HepG2 (cell line): ENCODE data around the gene ZNF396. TPM values are rescaled to one million over a fixed set of nuclear protein-coding genes. Genes with fewer than 3 reads are reported as not detected.

Experiments
- EED ChIP-seq: sonication (generic); formaldehyde crosslinking; IDR thresholded peaks from 2 replicates; pipeline ENCODE4 v1.5.0; 2020; ENCODE audit warnings: mild to moderate bottlenecking, missing genetic modification reagents
- FOSL2 ChIP-seq: sonication (generic); formaldehyde crosslinking; IDR thresholded peaks from 2 replicates; pipeline ENCODE4 v1.4.0; 2020; ENCODE audit warnings: missing genetic modification reagents
- FOXJ3 ChIP-seq: sonication (generic); formaldehyde crosslinking; IDR thresholded peaks from 2 replicates; pipeline ENCODE4 v1.4.0; 2020; ENCODE audit warnings: missing genetic modification reagents, mild to moderate bottlenecking, borderline replicate concordance
- FOXK2 ChIP-seq: fragments of 450-650 bp; IDR thresholded peaks from 2 replicates; pipeline ENCODE4 v1.6.1; 2016
- HDAC2 ChIP-seq: sonication (generic); formaldehyde crosslinking; IDR thresholded peaks from 2 replicates; pipeline ENCODE4 v1.4.0; 2020; ENCODE audit warnings: missing genetic modification reagents
- HDAC6 ChIP-seq: fragments of 200-600 bp; sonication (generic); IDR thresholded peaks from 2 replicates; pipeline ENCODE4 v1.7.0; 2017; ENCODE audit warnings: mild to moderate bottlenecking, antibody characterized with exemption, low read length, low read depth
- KAT8 ChIP-seq: IDR thresholded peaks from 2 replicates; pipeline ENCODE4 v1.6.1; 2016; ENCODE audit warnings: missing genetic modification reagents, missing compliant biosample characterization
- KDM2A ChIP-seq: sonication (generic); formaldehyde crosslinking; IDR thresholded peaks from 2 replicates; pipeline ENCODE4 v1.4.0; 2020; ENCODE audit warnings: low read depth, missing genetic modification reagents, borderline replicate concordance
- KLF15 ChIP-seq: sonication (generic); formaldehyde crosslinking; IDR thresholded peaks from 2 replicates; pipeline ENCODE4 v1.8.1; 2023; ENCODE audit warnings: borderline replicate concordance, mild to moderate bottlenecking, inconsistent platforms, missing genetic modification reagents, mixed read lengths
- MTF2 ChIP-seq: sonication (generic); formaldehyde crosslinking; IDR thresholded peaks from 2 replicates; pipeline ENCODE4 v1.5.0; 2020; ENCODE audit warnings: missing genetic modification reagents, borderline replicate concordance
- NFYC ChIP-seq: IDR thresholded peaks from 2 replicates; pipeline ENCODE4 v1.6.1; 2016; ENCODE audit warnings: missing genetic modification reagents, missing compliant biosample characterization
- PPARG ChIP-seq: conservative IDR thresholded peaks from 2 replicates; pipeline ENCODE4 v1.6.1; 2016; ENCODE audit warnings: missing biosample characterization, missing genetic modification reagents
- REPIN1 ChIP-seq: sonication (generic); formaldehyde crosslinking; IDR thresholded peaks from 2 replicates; pipeline ENCODE4 v1.8.0; 2022; ENCODE audit warnings: missing genetic modification reagents, low read depth, mild to moderate bottlenecking, borderline replicate concordance
- SAP130 ChIP-seq: IDR thresholded peaks from 2 replicates; pipeline ENCODE4 v1.6.1; 2016; ENCODE audit warnings: low read depth
- ZNF207 ChIP-seq: fragments of 450-650 bp; IDR thresholded peaks from 2 replicates; pipeline ENCODE4 v1.6.1; 2016; ENCODE audit warnings: antibody characterized with exemption, borderline replicate concordance
- polyA plus RNA-seq, 8 experiments: library from polyadenylated mRNA; depleted of rRNA in 3 of 8; stranded (reverse) in 7 of 8; unstranded in 1 of 8; fragments of >200 nt; fragmentation: Illumina TruSeq in 4 of 8; extraction: Trizol in 4 of 8; gene quantifications; 2 replicates each; pipeline versions ENCODE4 v1.2.1 to v1.2.3, GENCODE V29; 2011 to 2016; ENCODE audit warnings: low read depth in 4 of 8, missing spikeins in 1 of 8, mixed read lengths in 1 of 8; ENCODE audit not compliant: insufficient read depth in 1 of 8
- total RNA-seq, 5 experiments: library from RNA; depleted of rRNA; stranded (reverse); fragments of >200 nt; fragmentation: Illumina TruSeq; extraction: Trizol; gene quantifications; 2 replicates each; pipeline ENCODE4 v1.2.3, GENCODE V29; 2016; ENCODE audit warnings: low read depth in 1 of 5
- TF ChIP-seq, protein P1 (sequence below): sonication (generic); formaldehyde crosslinking; IDR thresholded peaks from 2 replicates; pipeline ENCODE4 v1.5.1; 2020; ENCODE audit warnings: missing genetic modification reagents, mild to moderate bottlenecking, borderline replicate concordance
- TF ChIP-seq, protein P2 (sequence below): sonication (generic); formaldehyde crosslinking; IDR thresholded peaks from 2 replicates; pipeline ENCODE4 v1.8.1; 2023; ENCODE audit warnings: mild to moderate bottlenecking, moderate library complexity, missing genetic modification reagents
- TF ChIP-seq, protein P3 (sequence below): IDR thresholded peaks from 2 replicates; pipeline ENCODE4 v1.6.1; 2018; ENCODE audit warnings: missing genetic modification reagents, mild to moderate bottlenecking, missing compliant biosample characterization
- TF ChIP-seq, protein P4 (sequence below): IDR thresholded peaks from 2 replicates; pipeline ENCODE4 v1.6.1; 2016; ENCODE audit warnings: low read depth, borderline replicate concordance
- TF ChIP-seq, protein P5 (sequence below): IDR thresholded peaks from 2 replicates; pipeline ENCODE4 v1.6.1; 2016; ENCODE audit warnings: mild to moderate bottlenecking
- TF ChIP-seq, protein P6 (sequence below): sonication (generic); formaldehyde crosslinking; conservative IDR thresholded peaks from 2 replicates; pipeline ENCODE4 v1.4.0; 2020; ENCODE audit warnings: missing genetic modification reagents
- TF ChIP-seq, protein P7 (sequence below): sonication (generic); formaldehyde crosslinking; IDR thresholded peaks from 2 replicates; pipeline ENCODE4 v1.9.0; 2021; ENCODE audit warnings: missing genetic modification reagents, mild to moderate bottlenecking, borderline replicate concordance

ZNF396 gene
- total and polyA plus RNA-seq, 2 of the 13 experiments (the other 11 are each of a cell fraction or from before 2014, with no cell fraction given), result 0.25 to 0.75 TPM

DNA sequence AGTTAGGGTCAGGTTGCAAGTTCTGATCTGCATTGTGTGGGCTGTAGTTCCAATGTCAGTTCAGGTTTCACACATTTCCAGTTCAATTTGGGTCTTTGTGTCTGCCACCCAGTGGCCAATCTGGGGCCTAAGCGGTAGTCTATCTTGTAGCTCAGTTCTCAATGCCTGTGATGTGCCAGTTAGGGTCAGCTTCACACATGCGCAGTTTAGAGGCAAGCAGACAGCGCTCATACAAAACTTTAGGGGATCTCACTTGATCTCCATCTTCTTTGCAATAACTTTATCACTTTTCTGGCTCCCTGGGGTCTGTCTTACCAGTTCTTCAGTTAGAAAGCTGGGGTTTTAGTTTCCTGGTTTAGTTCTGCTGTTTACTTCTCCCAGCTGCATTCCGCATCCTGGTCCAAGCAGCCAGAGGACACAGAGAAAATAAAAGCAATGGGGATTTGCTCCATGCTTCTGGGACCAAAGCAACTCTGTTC is 22.0 kb downstream of the ZNF396 start (continued):
- TF ChIP-seq KLF15 (no peak), ZNF207 (no peak), HDAC2 (no peak; the same call in 1 of the 2 replicates), MTF2 (CRISPR knock-in tag) (no peak), KAT8 (CRISPR knock-in tag) (peak; percentile 61; the same call in 1 of the 2 replicates), SAP130 (CRISPR knock-in tag) (peak; percentile 48), FOXK2 (no peak), HDAC6 (no peak), PPARG (CRISPR knock-in tag) (no peak), EED (CRISPR knock-in tag) (no peak), NFYC (CRISPR knock-in tag) (no peak), KDM2A (CRISPR knock-in tag) (0 out of 2 replicates have a peak, but pooled peaks have one; percentile 25), FOSL2 (CRISPR knock-in tag) (0 out of 2 replicates have a peak, but pooled peaks have one; percentile 20), FOXJ3 (CRISPR knock-in tag) (no peak; the same call in 1 of the 2 replicates), REPIN1 (CRISPR knock-in tag) (peak; percentile 59; the same call in 1 of the 2 replicates)
- TF ChIP-seq, protein P1, sequence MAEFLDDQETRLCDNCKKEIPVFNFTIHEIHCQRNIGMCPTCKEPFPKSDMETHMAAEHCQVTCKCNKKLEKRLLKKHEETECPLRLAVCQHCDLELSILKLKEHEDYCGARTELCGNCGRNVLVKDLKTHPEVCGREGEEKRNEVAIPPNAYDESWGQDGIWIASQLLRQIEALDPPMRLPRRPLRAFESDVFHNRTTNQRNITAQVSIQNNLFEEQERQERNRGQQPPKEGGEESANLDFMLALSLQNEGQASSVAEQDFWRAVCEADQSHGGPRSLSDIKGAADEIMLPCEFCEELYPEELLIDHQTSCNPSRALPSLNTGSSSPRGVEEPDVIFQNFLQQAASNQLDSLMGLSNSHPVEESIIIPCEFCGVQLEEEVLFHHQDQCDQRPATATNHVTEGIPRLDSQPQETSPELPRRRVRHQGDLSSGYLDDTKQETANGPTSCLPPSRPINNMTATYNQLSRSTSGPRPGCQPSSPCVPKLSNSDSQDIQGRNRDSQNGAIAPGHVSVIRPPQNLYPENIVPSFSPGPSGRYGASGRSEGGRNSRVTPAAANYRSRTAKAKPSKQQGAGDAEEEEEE (CRISPR knock-in tag), result no peak
- TF ChIP-seq, protein P2, sequence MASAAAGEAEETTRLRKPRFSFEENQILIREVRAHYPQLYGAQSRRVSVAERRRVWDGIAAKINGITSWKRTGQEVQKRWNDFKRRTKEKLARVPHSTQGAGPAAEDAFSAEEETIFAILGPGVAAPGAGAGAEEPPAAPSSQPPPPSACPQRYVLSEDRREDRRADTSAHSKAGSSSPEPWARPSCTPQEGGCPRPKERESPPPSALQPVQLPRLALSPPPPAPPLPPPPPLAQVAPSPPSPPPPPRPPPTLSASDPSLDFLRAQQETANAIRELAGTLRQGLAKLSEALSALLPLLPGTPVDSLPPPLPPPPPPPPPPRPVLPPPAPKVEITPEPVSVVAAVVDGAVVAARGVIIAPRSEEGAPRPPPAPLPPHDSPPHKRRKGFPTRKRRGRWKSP, result no peak
- TF ChIP-seq, protein P3, sequence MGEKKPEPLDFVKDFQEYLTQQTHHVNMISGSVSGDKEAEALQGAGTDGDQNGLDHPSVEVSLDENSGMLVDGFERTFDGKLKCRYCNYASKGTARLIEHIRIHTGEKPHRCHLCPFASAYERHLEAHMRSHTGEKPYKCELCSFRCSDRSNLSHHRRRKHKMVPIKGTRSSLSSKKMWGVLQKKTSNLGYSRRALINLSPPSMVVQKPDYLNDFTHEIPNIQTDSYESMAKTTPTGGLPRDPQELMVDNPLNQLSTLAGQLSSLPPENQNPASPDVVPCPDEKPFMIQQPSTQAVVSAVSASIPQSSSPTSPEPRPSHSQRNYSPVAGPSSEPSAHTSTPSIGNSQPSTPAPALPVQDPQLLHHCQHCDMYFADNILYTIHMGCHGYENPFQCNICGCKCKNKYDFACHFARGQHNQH (CRISPR knock-in tag), result peak; percentile 69; the same call in 1 of the 2 replicates
- TF ChIP-seq, protein P4, sequence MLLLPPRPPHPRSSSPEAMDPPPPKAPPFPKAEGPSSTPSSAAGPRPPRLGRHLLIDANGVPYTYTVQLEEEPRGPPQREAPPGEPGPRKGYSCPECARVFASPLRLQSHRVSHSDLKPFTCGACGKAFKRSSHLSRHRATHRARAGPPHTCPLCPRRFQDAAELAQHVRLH (CRISPR knock-in tag), result no peak
- TF ChIP-seq, protein P5, sequence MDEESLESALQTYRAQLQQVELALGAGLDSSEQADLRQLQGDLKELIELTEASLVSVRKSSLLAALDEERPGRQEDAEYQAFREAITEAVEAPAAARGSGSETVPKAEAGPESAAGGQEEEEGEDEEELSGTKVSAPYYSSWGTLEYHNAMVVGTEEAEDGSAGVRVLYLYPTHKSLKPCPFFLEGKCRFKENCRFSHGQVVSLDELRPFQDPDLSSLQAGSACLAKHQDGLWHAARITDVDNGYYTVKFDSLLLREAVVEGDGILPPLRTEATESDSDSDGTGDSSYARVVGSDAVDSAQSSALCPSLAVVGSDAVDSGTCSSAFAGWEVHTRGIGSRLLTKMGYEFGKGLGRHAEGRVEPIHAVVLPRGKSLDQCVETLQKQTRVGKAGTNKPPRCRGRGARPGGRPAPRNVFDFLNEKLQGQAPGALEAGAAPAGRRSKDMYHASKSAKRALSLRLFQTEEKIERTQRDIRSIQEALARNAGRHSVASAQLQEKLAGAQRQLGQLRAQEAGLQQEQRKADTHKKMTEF (CRISPR knock-in tag), result peak; percentile 49; the same call in 1 of the 2 replicates
- TF ChIP-seq, protein P6, sequence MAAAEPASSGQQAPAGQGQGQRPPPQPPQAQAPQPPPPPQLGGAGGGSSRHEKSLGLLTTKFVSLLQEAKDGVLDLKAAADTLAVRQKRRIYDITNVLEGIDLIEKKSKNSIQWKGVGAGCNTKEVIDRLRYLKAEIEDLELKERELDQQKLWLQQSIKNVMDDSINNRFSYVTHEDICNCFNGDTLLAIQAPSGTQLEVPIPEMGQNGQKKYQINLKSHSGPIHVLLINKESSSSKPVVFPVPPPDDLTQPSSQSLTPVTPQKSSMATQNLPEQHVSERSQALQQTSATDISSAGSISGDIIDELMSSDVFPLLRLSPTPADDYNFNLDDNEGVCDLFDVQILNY, result no peak
- TF ChIP-seq, protein P7, sequence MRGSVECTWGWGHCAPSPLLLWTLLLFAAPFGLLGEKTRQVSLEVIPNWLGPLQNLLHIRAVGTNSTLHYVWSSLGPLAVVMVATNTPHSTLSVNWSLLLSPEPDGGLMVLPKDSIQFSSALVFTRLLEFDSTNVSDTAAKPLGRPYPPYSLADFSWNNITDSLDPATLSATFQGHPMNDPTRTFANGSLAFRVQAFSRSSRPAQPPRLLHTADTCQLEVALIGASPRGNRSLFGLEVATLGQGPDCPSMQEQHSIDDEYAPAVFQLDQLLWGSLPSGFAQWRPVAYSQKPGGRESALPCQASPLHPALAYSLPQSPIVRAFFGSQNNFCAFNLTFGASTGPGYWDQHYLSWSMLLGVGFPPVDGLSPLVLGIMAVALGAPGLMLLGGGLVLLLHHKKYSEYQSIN (CRISPR knock-in tag), result no peak
